Natural killer cell (primary cell): ENCODE measurements around the gene NPM3. TPM values are rescaled to one million over a fixed set of nuclear protein-coding genes. Genes with fewer than 3 reads are reported as not detected.

Source experiments
- total RNA-seq, 4 donors: library from RNA; stranded (reverse); fragments of 120-200 nt in 1 of 4; gene quantifications; one replicate each; pipeline versions ENCODE4 v1.2.3 to v1.2.4, GENCODE V29; 2013 to 2022

NPM3 gene
- total RNA-seq, 3 donors from 2014 or later (not counting 1 experiment from before 2014, with no cell fraction given) = 8.2 to 9.0 (median 8.5) TPM

Other genes with a start within 250 kb of the NPM3 start
- gene POLL, start 195.2 kb downstream of the NPM3 start, total RNA-seq = 10 to 100 TPM; 22.8 to 31.4 (median 26.1) TPM
- gene DPCD, start 195.1 kb downstream of the NPM3 start, total RNA-seq = 1 to 10 TPM in 1 of 3 donors, under 1 TPM in 2; 0.72 to 1.0 (median 0.83) TPM
- gene FBXW4, start 88.3 kb downstream of the NPM3 start, total RNA-seq = 100 to 1,000 TPM in 1 of 3 donors, 10 to 100 TPM in 2; 85.9 to 106 (median 91.9) TPM
- not detected for gene FGF8, start 7.3 kb downstream of the NPM3 start, total RNA-seq
- gene OGA, start 35.0 kb upstream of the NPM3 start, total RNA-seq = 100 to 1,000 TPM; 427 to 488 (median 481) TPM
- gene KCNIP2, start 60.4 kb upstream of the NPM3 start, total RNA-seq = 1 to 10 TPM in 2 of 3 donors, under 1 TPM in 1; 0.97 to 2.0 (median 1.6) TPM